GM12891 (cell line): ENCODE results near the gene ASIC1.
A peak's percentile ranks its signal among the peaks of the same experiment; 100 is the strongest.

Experiments used
- DNase-seq: peaks from one replicate; pipeline ENCODE4 v3.0.0; 2011; ENCODE audit warnings: low spot score; ENCODE audit not compliant: insufficient read length
- FAIRE-seq: peaks from 2 replicates; lab custom pipeline; 2011; peaks lifted over from hg19 to GRCh38; lab: Jason Lieb, UNC
- PAX5 ChIP-seq: IDR thresholded peaks from 2 replicates; pipeline ENCODE4 v1.6.1; 2011; ENCODE audit warnings: low read length, moderate library complexity, mild to moderate bottlenecking; ENCODE audit not compliant: insufficient read depth, severe bottlenecking
- POLR2A ChIP-seq: IDR thresholded peaks from 2 replicates; pipeline ENCODE4 v1.6.1; 2011; ENCODE audit warnings: low read depth, low read length, control low read depth
- POLR2AphosphoS5 ChIP-seq: IDR thresholded peaks from 2 replicates; pipeline ENCODE4 v1.6.1; 2011; ENCODE audit warnings: low read depth, low read length, control low read depth
- POU2F2 ChIP-seq: IDR thresholded peaks from 2 replicates; pipeline ENCODE4 v1.6.1; 2011; ENCODE audit warnings: low read depth, mild to moderate bottlenecking, control low read depth, low read length, moderate library complexity
- SPI1 ChIP-seq: IDR thresholded peaks from 2 replicates; pipeline ENCODE4 v1.6.1; 2011; ENCODE audit warnings: low read depth, low read length, control low read depth
- TAF1 ChIP-seq: IDR thresholded peaks from 2 replicates; pipeline ENCODE4 v1.6.1; 2011; ENCODE audit warnings: low read depth, low read length, control low read depth

The ASIC1 gene

GRCh38 chr12:50039151-50039835 is 18.1 kb upstream of the ASIC1 start:
- DNase-seq (peak; percentile 77), FAIRE-seq (peak; percentile 67)
- no peak for TF ChIP-seq SPI1
- no peak for TF ChIP-seq POLR2AphosphoS5
- no peak for TF ChIP-seq POU2F2
- no peak for TF ChIP-seq PAX5
- TF ChIP-seq POLR2A: no peak

GRCh38 chr12:50040657-50041056 is 16.7 kb upstream of the ASIC1 start:
- DNase-seq: no peak
- TF ChIP-seq POLR2A: no peak
- no peak for TF ChIP-seq PAX5
- TF ChIP-seq SPI1: no peak
- no peak for TF ChIP-seq TAF1
- TF ChIP-seq POU2F2: no peak
- FAIRE-seq: no peak

GRCh38 chr12:50041062-50041860 is 16.1 kb upstream of the ASIC1 start:
- FAIRE-seq (no peak), DNase-seq (no peak)
- no peak for TF ChIP-seq SPI1
- TF ChIP-seq POLR2A: no peak
- no peak for TF ChIP-seq POU2F2
- TF ChIP-seq TAF1: no peak
- TF ChIP-seq POLR2AphosphoS5: no peak
- TF ChIP-seq PAX5: no peak

DNA sequence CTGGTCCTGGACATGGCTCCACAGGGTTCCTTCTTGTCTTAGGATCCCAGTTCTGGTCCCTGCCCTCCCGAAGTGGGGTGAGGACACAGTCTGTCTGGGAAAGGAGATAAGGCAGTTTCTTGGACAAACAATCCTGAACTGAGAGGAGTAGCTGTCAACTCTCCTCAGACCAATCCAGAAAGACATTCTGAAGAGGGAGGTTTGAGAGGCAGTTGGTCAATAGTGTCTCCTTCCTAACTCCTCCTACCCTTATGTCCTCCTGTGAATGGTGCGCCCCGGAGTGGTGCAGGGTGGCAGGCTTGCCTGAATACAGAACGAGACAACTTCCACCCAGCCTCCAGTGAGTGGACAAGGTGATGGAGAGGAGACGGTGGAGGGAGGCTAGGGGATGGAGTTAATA is 15.4 kb upstream of the ASIC1 start:
- no peak for FAIRE-seq
- TF ChIP-seq POU2F2 (no peak), POLR2AphosphoS5 (no peak), TAF1 (no peak), POLR2A (no peak), SPI1 (no peak), PAX5 (no peak)
- no peak for DNase-seq

DNA sequence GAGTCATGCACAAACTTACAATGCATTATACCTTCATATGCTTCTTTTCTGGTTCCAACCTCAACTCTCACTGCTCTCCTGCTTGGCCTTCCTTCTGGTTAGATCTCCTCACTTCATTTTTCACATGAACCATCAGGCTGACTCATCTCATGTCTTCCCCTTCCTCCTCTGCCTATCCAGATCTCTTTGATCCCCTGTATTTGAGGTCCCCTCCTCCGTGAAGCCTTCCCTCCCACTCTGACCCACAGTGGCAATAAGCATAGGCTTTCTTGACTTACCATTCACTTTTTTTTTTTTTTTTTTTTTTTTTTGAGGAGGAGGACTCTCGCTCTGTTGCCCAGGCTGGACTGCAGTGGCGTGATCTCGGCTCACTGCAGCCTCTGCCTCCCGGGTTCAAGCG is 14.7 kb upstream of the ASIC1 start:
- FAIRE-seq (no peak), DNase-seq (no peak)
- no peak for TF ChIP-seq POU2F2
- no peak for TF ChIP-seq POLR2AphosphoS5
- TF ChIP-seq PAX5: no peak
- TF ChIP-seq SPI1: no peak
- no peak for TF ChIP-seq TAF1
- TF ChIP-seq POLR2A: no peak

GRCh38 chr12:50043308-50043707 is 14.1 kb upstream of the ASIC1 start:
- TF ChIP-seq POLR2AphosphoS5 (no peak), POLR2A (no peak), SPI1 (no peak), PAX5 (no peak), TAF1 (no peak), POU2F2 (no peak)
- no peak for FAIRE-seq
- no peak for DNase-seq

- no peak for FAIRE-seq
- TF ChIP-seq SPI1: no peak
- no peak for TF ChIP-seq PAX5
- TF ChIP-seq TAF1: no peak
- no peak for TF ChIP-seq POU2F2
- TF ChIP-seq POLR2A: no peak
- TF ChIP-seq POLR2AphosphoS5: no peak
- DNase-seq: no peak
Observed at GRCh38 chr12:50043854-50044253, 13.5 kb upstream of the ASIC1 start.

GRCh38 chr12:50047693-50048250 is 9.6 kb upstream of the ASIC1 start:
- DNase-seq: no peak
- no peak for TF ChIP-seq POU2F2
- no peak for TF ChIP-seq TAF1
- no peak for TF ChIP-seq POLR2AphosphoS5
- TF ChIP-seq SPI1: no peak
- TF ChIP-seq POLR2A: no peak
- TF ChIP-seq PAX5: no peak
- no peak for FAIRE-seq

DNA sequence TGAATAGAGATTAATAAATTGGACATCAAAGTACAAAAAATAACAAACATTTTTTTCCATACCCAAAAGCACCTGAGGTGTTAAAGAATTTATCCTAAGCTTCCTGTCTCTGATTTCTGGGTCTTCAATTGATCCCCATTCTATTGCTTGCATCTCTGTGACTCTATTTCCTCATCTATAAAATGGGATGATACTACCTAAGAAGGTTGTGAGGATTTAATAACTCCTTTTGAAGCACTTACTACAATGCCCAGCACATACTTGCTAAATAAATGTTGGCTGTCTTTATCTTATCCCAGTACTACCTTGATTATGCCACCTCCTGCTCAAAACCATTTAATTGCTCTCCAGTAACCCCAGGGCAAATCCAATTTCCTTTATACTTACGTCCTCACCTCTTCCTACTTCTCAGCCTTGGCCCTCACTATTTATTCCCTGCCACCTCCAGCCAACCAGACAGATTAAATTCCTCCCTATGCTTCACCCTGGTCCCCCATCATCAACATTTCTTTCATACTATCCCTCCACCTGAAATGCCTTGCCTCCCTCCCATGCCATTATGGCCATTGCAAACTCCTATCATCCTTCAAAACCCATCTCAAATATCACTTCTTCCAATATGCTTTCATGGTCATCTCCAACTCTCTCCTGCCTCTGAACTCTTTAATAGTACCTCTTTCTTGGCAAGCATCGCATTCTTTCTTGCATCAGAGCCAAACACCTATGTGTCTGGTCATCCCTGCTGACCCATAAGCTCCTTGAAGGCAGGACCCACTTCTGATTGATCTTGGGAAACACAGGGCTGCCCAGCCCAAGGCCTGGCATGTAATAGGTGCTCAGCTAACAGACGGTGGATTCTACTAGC is 7.9 kb upstream of the ASIC1 start:
- TF ChIP-seq POLR2AphosphoS5 (no peak), POU2F2 (no peak)
- FAIRE-seq (no peak), DNase-seq (no peak)

DNA sequence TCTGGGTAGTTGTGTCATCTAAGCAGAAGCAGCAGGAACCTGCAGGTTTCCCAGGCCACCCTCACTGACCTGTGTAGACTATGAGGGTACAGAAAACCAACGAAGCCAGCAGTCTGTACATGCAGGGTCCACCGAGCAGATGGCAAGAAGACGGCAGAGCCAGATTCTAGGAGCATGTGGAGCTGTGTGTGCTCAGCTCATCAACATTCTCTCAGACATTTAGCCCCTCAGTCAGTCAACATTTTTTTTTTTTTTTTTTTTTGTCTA is 7.3 kb upstream of the ASIC1 start:
- FAIRE-seq: no peak
- no peak for TF ChIP-seq TAF1
- no peak for TF ChIP-seq POU2F2
- TF ChIP-seq POLR2A: no peak
- no peak for TF ChIP-seq SPI1
- no peak for TF ChIP-seq POLR2AphosphoS5
- TF ChIP-seq PAX5: no peak

More for the DNA sequence above, 7.3 kb upstream of the ASIC1 start:
- DNase-seq: no peak
